Kidney (tissue), 14 donors: Measurements from ENCODE around the gene ARGFX. TPM values are rescaled to one million over a fixed set of nuclear protein-coding genes. Genes with fewer than 3 reads are reported as not detected.
"Not testable (repeated sequence)": the region's sequence is repeated elsewhere in the genome, so short reads cannot be mapped to it uniquely, and the experiment has no call there.

ENCODE experiments used
- DNase-seq, 5 donors: peaks; one replicate each; pipeline ENCODE4 v3.0.0-alpha.2; 2013 to 2020
- FAIRE-seq: peaks from 2 replicates; lab custom pipeline; 2012; peaks lifted over from hg19 to GRCh38; lab: Jason Lieb, UNC
- H3K27ac ChIP-seq, 2 donors: one replicate each; pipeline ENCODE4 v1.7.0; 2013; ENCODE audit warnings: low read depth in 2 of 2, low read length in 2 of 2, inconsistent platforms in 1 of 2
- H3K27me3 ChIP-seq: one replicate; pipeline ENCODE4 v1.7.1; 2013; ENCODE audit warnings: low read length, inconsistent platforms; ENCODE audit not compliant: control insufficient read depth, insufficient read depth
- H3K36me3 ChIP-seq, 3 donors: one replicate each; pipeline versions ENCODE4 v1.7.0 to v1.7.1; 2013; ENCODE audit warnings: low read length in 3 of 3, control low read depth in 1 of 3, inconsistent platforms in 1 of 3; ENCODE audit not compliant: insufficient read depth in 3 of 3, control insufficient read depth in 2 of 3
- H3K4me1 ChIP-seq, 3 donors: one replicate each; pipeline versions ENCODE4 v1.7.0 to v1.7.1; 2013; ENCODE audit warnings: low read length in 3 of 3, inconsistent platforms in 1 of 3, low read depth in 1 of 3; ENCODE audit not compliant: control insufficient read depth in 2 of 3, insufficient read depth in 2 of 3
- H3K4me3 ChIP-seq, 3 donors: one replicate each; pipeline versions ENCODE4 v1.7.0 to v1.8.1; 2013; ENCODE audit warnings: low read length in 3 of 3, control low read depth in 1 of 3, inconsistent platforms in 1 of 3
- H3K9ac ChIP-seq, 3 donors: one replicate each; pipeline versions ENCODE4 v1.7.0 to v1.7.1; 2013; ENCODE audit warnings: low read length in 3 of 3, control low read depth in 1 of 3, inconsistent platforms in 1 of 3
- H3K9me3 ChIP-seq, 3 donors: one replicate each; pipeline versions ENCODE4 v1.7.0 to v1.7.1; 2013; ENCODE audit warnings: low read length in 3 of 3, control low read depth in 1 of 3, inconsistent platforms in 1 of 3; ENCODE audit not compliant: control insufficient read depth in 2 of 3, insufficient read depth in 1 of 3
- CTCF ChIP-seq: IDR thresholded peaks from 3 replicates; pipeline ENCODE4 v1.5.1; 2012; ENCODE audit warnings: mild to moderate bottlenecking, moderate library complexity, borderline replicate concordance; ENCODE audit not compliant: insufficient read depth; ENCODE audit errors: extremely low read depth
- intact Hi-C: fragments of 100-400 bp; cut with DNase I; formaldehyde crosslinking; loops from one replicate; pipeline ENCODE4 v1.11.1; 2022
- polyA plus RNA-seq: library from polyadenylated mRNA; stranded (reverse); fragments of 350-450 nt; fragmentation: Illumina TruSeq; extraction: RNeasy Lipid Tissue Mini Kit (QIAGEN cat#74804); gene quantifications from one replicate; pipeline ENCODE4 v1.2.3, GENCODE V29; 2014; ENCODE audit warnings: low read depth, low replicate concordance; ENCODE audit not compliant: insufficient read depth
- total RNA-seq: library from RNA; stranded (reverse); fragmentation: NEBNext Ultra II Directional; extraction: Animal tissue kit (Norgen Biotek cat#: 25700); gene quantifications from one replicate; pipeline ENCODE4 v1.2.1, GENCODE V29; 2021
- donor health status: control.
- donor health status: control.
- donor health status: control.
- donor health status: control.
- donor health status: control.
- donor health status: DM: yes; HTN: yes; CAD: no.
- donor health status: Normal renal cell carcinoma (clear cell type).

ARGFX gene
- total and polyA plus RNA-seq, 2 donors from 2014 or later, result not detected

DNA sequence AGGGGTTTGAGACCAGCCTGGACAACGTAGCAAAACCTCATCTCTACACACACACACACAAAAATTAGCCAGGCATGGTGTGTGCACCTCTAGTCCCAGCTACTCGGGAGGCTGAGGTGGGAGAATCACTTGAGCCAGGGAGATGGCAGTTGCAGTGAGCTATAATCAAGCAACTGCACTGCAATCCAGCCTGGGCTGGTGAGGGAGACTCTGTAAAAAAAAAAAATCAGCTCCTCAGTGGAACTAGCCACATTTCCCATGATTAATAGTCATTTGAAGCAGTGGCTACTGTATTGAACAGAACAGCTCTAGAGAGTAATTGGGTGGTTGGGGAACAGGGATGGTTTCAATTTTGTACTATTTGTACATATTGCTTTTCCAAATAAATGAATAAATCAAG lies 13.9 kb downstream of the ARGFX start:
- DNase-seq (no peak), FAIRE-seq (no peak)
- Histone ChIP-seq H3K27me3 (no peaks in the 10 kb centered on the region), H3K27ac (no peak overlapping the region), H3K4me1 (no peaks in the 10 kb centered on the region), H3K9me3 (no peaks in the 10 kb centered on the region), H3K36me3 (no peaks in the 10 kb centered on the region), H3K4me3 (no peak overlapping the region), H3K9ac (no peak overlapping the region)
- intact Hi-C loops, result no loop called here
- TF ChIP-seq CTCF, result no peak

DNA sequence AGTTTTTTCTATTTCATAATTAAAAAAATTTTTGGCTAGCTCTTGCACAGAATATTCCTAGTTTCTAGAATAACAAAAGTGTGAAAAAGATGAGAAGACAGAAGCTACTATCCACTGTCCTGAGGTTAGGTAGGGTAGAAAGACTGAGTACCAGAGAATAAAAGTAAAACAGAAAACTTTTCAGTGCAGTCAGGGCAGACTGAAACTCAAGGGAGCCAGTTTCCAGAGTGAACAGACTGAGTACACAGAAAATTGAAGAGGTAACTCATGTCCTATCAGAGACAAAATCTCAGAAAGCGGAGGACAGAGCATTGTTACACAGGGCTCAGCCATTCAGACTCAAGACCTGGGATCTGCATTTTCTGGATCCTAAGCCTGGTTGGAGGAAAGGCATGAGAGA lies 16.7 kb downstream of the ARGFX start:
- no peak for FAIRE-seq
- H3K4me1 ChIP-seq, result no peaks in the 10 kb centered on the region
- no peaks in the 10 kb centered on the region for H3K36me3 ChIP-seq
- no peaks in the 10 kb centered on the region for H3K9me3 ChIP-seq
- no peak overlapping the region for H3K4me3 ChIP-seq
- H3K27ac ChIP-seq, result no peak overlapping the region
- intact Hi-C loops, result no loop called here
- no peak overlapping the region for H3K9ac ChIP-seq
- no peak for TF ChIP-seq CTCF
- DNase-seq, result no peak
- H3K27me3 ChIP-seq, result no peaks in the 10 kb centered on the region

- FAIRE-seq (no peak), DNase-seq (peak in 3 of 5 donors; percentile 8 to 13 (median 12))
- H3K27ac ChIP-seq, result no peak within 1 kb of the TSS
- peak; percentile 9 for TF ChIP-seq CTCF
- no peaks in the 10 kb centered on the region for H3K36me3 ChIP-seq
- intact Hi-C loops, result no loop called here
- H3K9me3 ChIP-seq, result no peaks in the 10 kb centered on the region
- H3K4me3 ChIP-seq, result no peak within 1 kb of the TSS
- no peaks in the 10 kb centered on the region for H3K27me3 ChIP-seq
- no peak within 1 kb of the TSS for H3K9ac ChIP-seq
- H3K4me1 ChIP-seq, result peaks cover 0 to 6% (median 0%) of the 10 kb centered on the region in 3 donors
Measured at GRCh38 chr3:121592856-121593702, 25.3 kb downstream of the ARGFX start, which contains the start of gene FBXO40. TSS of gene FBXO40 (plus strand) at chr3:121593379. CDS start at chr3:121620576, 27,197 bp downstream.

- H3K9me3 ChIP-seq, H3K9ac ChIP-seq, FAIRE-seq, intact Hi-C loops, H3K27ac ChIP-seq, H3K36me3 ChIP-seq, DNase-seq, H3K4me1 ChIP-seq, H3K27me3 ChIP-seq, H3K4me3 ChIP-seq: not testable (repeated sequence)
Measured at GRCh38 chr3:121593806-121594205, 26.1 kb downstream of the ARGFX start.
